Transverse colon (tissue), 4 donors: Measurements from ENCODE around the gene CFAP221. TPM values are rescaled to one million over a fixed set of nuclear protein-coding genes. Genes with fewer than 3 reads are reported as not detected.

Source experiments
- DNase-seq: peaks from one replicate; pipeline ENCODE4 v3.0.0-alpha.2; 2019
- H3K27ac ChIP-seq, 4 donors: fragments of 200-600 bp; sonication (generic); 2 replicates each; pipeline ENCODE4 v1.5.1; 2016 to 2018; ENCODE audit warnings: inconsistent platforms in 4 of 4
- H3K27me3 ChIP-seq: fragments of 200-600 bp; sonication (generic); 2 replicates; pipeline ENCODE4 v1.5.1; 2017; ENCODE audit warnings: inconsistent platforms
- H3K36me3 ChIP-seq, 4 donors: fragments of 200-600 bp; sonication (generic); 2 replicates each; pipeline ENCODE4 v1.5.1; 2017 to 2019; ENCODE audit warnings: inconsistent platforms in 4 of 4
- H3K4me1 ChIP-seq, 4 donors: fragments of 200-600 bp; sonication (generic); 2 replicates each; pipeline ENCODE4 v1.5.1; 2017 to 2020; ENCODE audit warnings: inconsistent platforms in 4 of 4
- H3K4me3 ChIP-seq, 4 donors: fragments of 200-600 bp; sonication (generic); 1 replicate in 1 of 4; 2 replicates in 3 of 4; pipeline versions ENCODE4 v1.5.1 to v1.6.1; 2017 to 2019; ENCODE audit warnings: inconsistent platforms in 4 of 4
- H3K9me3 ChIP-seq, 2 donors: fragments of 200-600 bp; sonication (generic); 2 replicates each; pipeline ENCODE4 v1.5.1; 2017 to 2019; ENCODE audit warnings: inconsistent platforms in 2 of 2
- EP300 ChIP-seq: sonication (generic); formaldehyde crosslinking; IDR thresholded peaks from one replicate; pipeline ENCODE4 v1.6.1; 2017; ENCODE audit warnings: antibody characterized with exemption, low read depth
- POLR2A ChIP-seq: fragments of 450-650 bp; IDR thresholded peaks from one replicate; pipeline ENCODE4 v1.6.1; 2016; ENCODE audit warnings: antibody characterized with exemption, mild to moderate bottlenecking, moderate library complexity
- POLR2AphosphoS5 ChIP-seq, 3 donors: sonication (generic); formaldehyde crosslinking; IDR thresholded peaks; one replicate each; pipeline ENCODE4 v1.6.1; 2016; ENCODE audit warnings: antibody characterized with exemption in 3 of 3
- WGBS, 2 donors: methylation state at CpG; one replicate each; pipeline ENCODE4 v1.1.5; 2018; ENCODE audit warnings: low coverage in 1 of 2; 5-methylcytosine and 5-hydroxymethylcytosine counted together
- in situ Hi-C, 4 donors: fragments of 200-750 bp; cut with MboI; loops; one replicate each; pipeline versions ENCODE4 v1.15.0 to v1.15.1; 2017; ENCODE audit warnings: low sequenced_read_pairs in 3 of 4, low pct_ligation_motif_present in 1 of 4, low pct_unique_long_range_greater_than_20kb in 1 of 4
- intact Hi-C: fragments of 100-400 bp; cut with DNase I; formaldehyde crosslinking; loops from one replicate; pipeline ENCODE4 v1.15.1; 2023; ENCODE audit warnings: low total_unique reads
- total RNA-seq, 4 donors: library from RNA; depleted of rRNA; stranded (reverse); fragments of >200 nt; gene quantifications; one replicate each; pipeline ENCODE4 v1.1.0, GENCODE V29; 2016
- TF ChIP-seq, protein P1 (sequence below), 5 experiments: fragments of 200-600 bp in 3 of 5; fragments of 450-650 bp in 2 of 5; sonication (generic) in 3 of 5; IDR thresholded peaks; 1 replicate in 2 of 5; 2 replicates in 3 of 5; pipeline ENCODE4 v1.5.1; 2016 to 2017; ENCODE audit warnings: antibody characterized with exemption in 5 of 5, inconsistent platforms in 3 of 5, mild to moderate bottlenecking in 2 of 5, moderate library complexity in 1 of 5

CFAP221 gene
- total RNA-seq, 4 donors from 2014 or later: not detected

DNA sequence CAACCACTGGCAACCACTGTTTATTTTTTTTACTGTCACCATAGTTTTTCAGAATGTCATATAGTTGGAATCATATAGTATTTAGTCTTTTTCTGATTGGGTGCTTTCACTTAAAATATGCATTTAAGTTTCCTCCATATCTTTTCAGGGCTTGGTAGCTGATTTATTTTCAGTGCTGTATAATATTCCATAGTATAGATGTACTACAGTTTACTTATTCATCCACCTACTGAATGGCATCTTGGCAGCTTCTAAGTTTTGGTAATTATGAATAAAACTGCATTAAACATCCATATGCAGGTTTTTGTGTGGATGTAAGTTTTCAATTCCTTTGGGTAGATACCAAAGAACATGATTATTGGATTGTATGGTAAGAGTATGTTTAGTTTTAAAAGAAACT lies 23.0 kb downstream of the CFAP221 start:
- Histone ChIP-seq H3K36me3 (no peaks in the 10 kb centered on the region), H3K4me1 (no peaks in the 10 kb centered on the region), H3K27ac (no peak overlapping the region), H3K4me3 (no peak overlapping the region), H3K27me3 (no peaks in the 10 kb centered on the region), H3K9me3 (peaks cover 0 to 4% of the 10 kb centered on the region in 2 donors)
- in situ Hi-C loops (no loop called here), intact Hi-C loops (no loop called here)
- TF ChIP-seq EP300 (no peak), POLR2AphosphoS5 (IDR thresholded peaks at IDR 0.05) (no peak), POLR2A (no peak)
- TF ChIP-seq, protein P1, sequence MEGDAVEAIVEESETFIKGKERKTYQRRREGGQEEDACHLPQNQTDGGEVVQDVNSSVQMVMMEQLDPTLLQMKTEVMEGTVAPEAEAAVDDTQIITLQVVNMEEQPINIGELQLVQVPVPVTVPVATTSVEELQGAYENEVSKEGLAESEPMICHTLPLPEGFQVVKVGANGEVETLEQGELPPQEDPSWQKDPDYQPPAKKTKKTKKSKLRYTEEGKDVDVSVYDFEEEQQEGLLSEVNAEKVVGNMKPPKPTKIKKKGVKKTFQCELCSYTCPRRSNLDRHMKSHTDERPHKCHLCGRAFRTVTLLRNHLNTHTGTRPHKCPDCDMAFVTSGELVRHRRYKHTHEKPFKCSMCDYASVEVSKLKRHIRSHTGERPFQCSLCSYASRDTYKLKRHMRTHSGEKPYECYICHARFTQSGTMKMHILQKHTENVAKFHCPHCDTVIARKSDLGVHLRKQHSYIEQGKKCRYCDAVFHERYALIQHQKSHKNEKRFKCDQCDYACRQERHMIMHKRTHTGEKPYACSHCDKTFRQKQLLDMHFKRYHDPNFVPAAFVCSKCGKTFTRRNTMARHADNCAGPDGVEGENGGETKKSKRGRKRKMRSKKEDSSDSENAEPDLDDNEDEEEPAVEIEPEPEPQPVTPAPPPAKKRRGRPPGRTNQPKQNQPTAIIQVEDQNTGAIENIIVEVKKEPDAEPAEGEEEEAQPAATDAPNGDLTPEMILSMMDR (IDR thresholded peaks at IDR 0.05): no peak
- no peak for DNase-seq

DNA sequence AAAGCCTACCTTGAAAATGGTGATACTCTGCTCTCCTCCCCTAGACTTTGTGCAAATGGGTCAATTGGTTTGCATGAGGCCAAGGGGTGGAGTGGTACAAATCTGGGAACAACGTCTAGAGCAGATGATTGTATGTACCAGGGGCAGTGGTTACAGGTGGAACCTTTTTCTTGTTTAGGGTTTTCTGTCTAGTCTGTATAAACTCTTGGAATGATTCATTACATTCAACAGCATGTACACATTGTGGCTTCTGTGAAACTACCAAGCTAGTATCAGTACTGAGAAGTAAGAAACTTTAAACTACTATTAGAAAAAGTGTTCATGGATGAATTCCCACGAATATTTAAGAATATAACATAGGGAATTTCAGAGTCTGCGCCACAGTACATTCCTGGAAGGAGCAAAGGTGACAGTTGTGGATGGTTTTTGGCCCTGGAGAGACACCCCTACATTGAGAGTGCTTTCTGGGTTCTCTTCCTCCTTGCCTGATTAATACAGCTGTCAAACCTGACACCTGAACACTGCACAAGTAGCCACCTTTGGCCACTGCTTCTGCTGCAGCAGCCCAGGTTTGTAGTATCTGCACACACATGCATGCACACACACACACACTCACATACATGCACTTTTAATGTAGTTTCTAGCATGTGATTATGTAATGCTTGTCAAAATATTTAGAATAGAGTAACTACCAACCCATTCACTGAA lies 30.0 kb downstream of the CFAP221 start:
- Histone ChIP-seq H3K27me3 (no peaks in the 10 kb centered on the region), H3K36me3 (no peaks in the 10 kb centered on the region), H3K9me3 (no peaks in the 10 kb centered on the region), H3K4me1 (no peaks in the 10 kb centered on the region), H3K4me3 (no peak overlapping the region), H3K27ac (no peak overlapping the region)
- in situ Hi-C loops (no loop called here), intact Hi-C loops (no loop called here)
- DNase-seq: no peak
- WGBS, 2 donors: 31 to 59% methylated on average over 2 to 3 of the region's 3 CpGs
- TF ChIP-seq POLR2AphosphoS5 (IDR thresholded peaks at IDR 0.05): no peak
- TF ChIP-seq POLR2A: no peak
- TF ChIP-seq, protein P1 (IDR thresholded peaks at IDR 0.05): no peak
- no peak for TF ChIP-seq EP300

DNA sequence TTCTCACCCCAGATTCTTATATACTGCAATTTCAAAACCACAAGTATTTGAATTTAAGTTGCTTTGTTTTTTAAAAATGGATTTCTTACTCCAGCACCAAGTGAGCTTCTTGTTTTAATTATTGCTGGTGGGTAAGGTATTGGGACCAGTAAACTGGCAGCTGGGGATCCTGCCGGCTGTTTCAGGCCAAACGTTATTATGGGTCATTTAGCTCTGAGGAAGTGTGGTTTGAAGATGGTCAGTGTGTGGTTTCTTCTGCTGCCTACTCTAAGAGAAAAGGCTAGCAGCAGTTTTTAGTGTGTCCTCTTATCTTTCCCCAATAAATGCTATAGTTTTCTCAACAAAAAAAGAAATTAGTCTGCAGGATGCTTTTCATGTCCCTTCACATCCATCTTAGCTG lies 30.6 kb downstream of the CFAP221 start:
- Histone ChIP-seq H3K27me3 (no peaks in the 10 kb centered on the region), H3K4me3 (no peak overlapping the region), H3K9me3 (no peaks in the 10 kb centered on the region), H3K27ac (no peak overlapping the region), H3K36me3 (no peaks in the 10 kb centered on the region), H3K4me1 (no peaks in the 10 kb centered on the region)
- in situ Hi-C loops (no loop called here), intact Hi-C loops (no loop called here)
- TF ChIP-seq EP300 (no peak), POLR2AphosphoS5 (IDR thresholded peaks at IDR 0.05) (no peak), POLR2A (no peak)
- TF ChIP-seq, protein P1 (IDR thresholded peaks at IDR 0.05): no peak
- DNase-seq: no peak
- WGBS, 2 donors: 40 to 49% methylated on average over 1 to 2 of the region's 2 CpGs

DNA sequence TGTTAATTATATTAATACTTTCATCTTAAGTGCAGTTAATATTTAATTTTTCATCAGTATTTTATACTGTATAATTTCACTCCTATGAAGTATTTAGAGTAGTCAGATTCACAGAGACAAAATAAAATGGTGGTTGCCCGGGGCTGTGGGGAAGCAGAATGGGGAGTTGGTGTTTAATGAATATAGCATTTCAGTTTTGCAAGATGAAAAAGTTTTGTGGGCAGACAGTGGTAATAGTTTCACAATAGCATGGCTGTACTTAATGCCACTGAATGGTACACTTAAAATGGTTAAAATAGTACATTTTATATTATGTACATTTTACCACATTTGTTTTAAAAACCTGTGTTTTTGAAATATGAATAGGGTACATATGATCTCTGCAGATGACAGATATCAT lies 31.2 kb downstream of the CFAP221 start:
- Histone ChIP-seq H3K27ac (no peak overlapping the region), H3K36me3 (no peaks in the 10 kb centered on the region), H3K9me3 (no peaks in the 10 kb centered on the region), H3K4me3 (no peak overlapping the region), H3K27me3 (no peaks in the 10 kb centered on the region), H3K4me1 (no peaks in the 10 kb centered on the region)
- WGBS, 2 donors: 69 to 83% methylated on average over 1 of the region's 1 CpG
- no peak for DNase-seq
- TF ChIP-seq POLR2A: no peak
- TF ChIP-seq, protein P1 (IDR thresholded peaks at IDR 0.05): no peak
- TF ChIP-seq EP300: no peak
- no peak for TF ChIP-seq POLR2AphosphoS5 (IDR thresholded peaks at IDR 0.05)
- in situ Hi-C loops: no loop called here
- intact Hi-C loops: no loop called here
